VCaP (cell line): ENCODE results near the gene UCHL5.
"Not testable (repeated sequence)": the region's sequence is repeated elsewhere in the genome, so short reads cannot be mapped to it uniquely, and the experiment has no call there.

ENCODE experiments used
- H3K27ac ChIP-seq: fragments of 450-650 bp; 2 replicates; pipeline ENCODE4 v1.5.1; 2017
- CTCF ChIP-seq: fragments of 450-650 bp; conservative IDR thresholded peaks from 2 replicates; pipeline ENCODE4 v1.5.1; 2017; ENCODE audit warnings: mild to moderate bottlenecking, moderate library complexity

The UCHL5 gene

GRCh38 chr1:192983349-192983980 is 75.7 kb downstream of the UCHL5 start:
- H3K27ac ChIP-seq = no peak overlapping the region
- no peak for TF ChIP-seq CTCF

GRCh38 chr1:192980856-192981255 is 78.3 kb downstream of the UCHL5 start:
- no peak overlapping the region for H3K27ac ChIP-seq
- no peak for TF ChIP-seq CTCF

GRCh38 chr1:192980334-192980733 is 78.8 kb downstream of the UCHL5 start:
- H3K27ac ChIP-seq = not testable (repeated sequence)

- TF ChIP-seq CTCF = no peak
- no peak overlapping the region for H3K27ac ChIP-seq
These were observed 79.6 kb downstream of the UCHL5 start for GRCh38 chr1:192979542-192979941.

- H3K27ac ChIP-seq = no peak overlapping the region
- no peak for TF ChIP-seq CTCF
These were observed 80.9 kb downstream of the UCHL5 start for GRCh38 chr1:192978195-192978710.

- H3K27ac ChIP-seq = no peak overlapping the region
- TF ChIP-seq CTCF = no peak
These were observed 82.0 kb downstream of the UCHL5 start for GRCh38 chr1:192977089-192977706.

- H3K27ac ChIP-seq = no peak overlapping the region
- no peak for TF ChIP-seq CTCF
These were observed 82.6 kb downstream of the UCHL5 start for GRCh38 chr1:192976576-192976975.

GRCh38 chr1:192974701-192975100 is 84.5 kb downstream of the UCHL5 start:
- H3K27ac ChIP-seq = no peak overlapping the region
- no peak for TF ChIP-seq CTCF
